ENCODE results near the gene PDAP1. TPM values are rescaled to one million over a fixed set of nuclear protein-coding genes. Genes with fewer than 3 reads are reported as not detected.
A peak's percentile ranks its signal among the peaks of the same experiment; 100 is the strongest.

The PDAP1 gene
- total and polyA plus RNA-seq, 2 of the 13 experiments (the other 11 are each of a cell fraction or from before 2014, with no cell fraction given): 13.0 to 100 TPM

DNA sequence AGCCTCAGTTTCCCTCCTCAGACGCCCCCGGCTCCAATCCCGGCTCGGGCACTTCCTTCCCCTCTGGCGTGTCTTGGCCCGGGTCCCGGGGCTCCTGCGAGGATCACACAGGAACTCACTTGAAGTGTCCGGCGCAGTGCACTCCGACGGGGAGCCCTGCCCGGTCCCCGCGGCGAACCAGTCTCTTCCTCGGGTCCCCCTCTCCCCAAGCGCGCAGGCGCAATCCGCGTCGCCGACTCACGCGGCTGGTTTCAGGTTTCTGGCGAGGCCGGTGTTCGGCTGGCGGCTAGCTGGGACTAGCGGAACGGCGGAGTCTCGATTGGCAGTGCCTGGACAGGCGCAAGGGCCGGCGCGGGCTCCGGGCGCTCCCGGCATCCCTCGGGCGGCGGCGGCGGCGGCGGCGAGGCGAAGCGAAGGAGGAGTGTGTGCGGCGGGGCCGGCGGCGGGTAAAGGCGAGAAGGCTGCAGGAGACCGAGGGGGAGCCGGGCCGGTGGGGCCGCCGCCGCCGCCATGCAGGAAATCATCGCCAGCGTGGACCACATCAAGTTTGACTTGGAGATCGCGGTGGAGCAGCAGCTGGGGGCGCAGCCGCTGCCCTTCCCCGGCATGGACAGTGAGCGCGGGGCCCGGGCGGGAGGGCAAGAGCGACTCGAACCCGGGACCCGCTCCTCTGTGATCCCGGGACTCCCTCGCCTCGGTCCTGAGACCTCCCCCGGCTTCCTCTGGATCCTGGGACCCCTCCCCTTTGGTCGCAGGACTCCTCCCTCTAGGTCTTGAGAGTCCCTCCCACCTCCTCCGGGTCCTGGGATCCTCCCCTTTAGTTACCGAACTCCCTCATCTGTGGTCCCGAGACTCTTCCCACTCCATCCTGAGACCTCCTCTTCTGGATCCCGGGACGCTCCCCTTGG is 30.4 kb upstream of the PDAP1 start, which contains the start of the genes CPSF4 and PTCD1 (continued):
- TF ChIP-seq ZNF335 (CRISPR knock-in tag; IDR thresholded peaks at IDR 0.05): peak; percentile 96
- TF ChIP-seq RFX3 (CRISPR knock-in tag; IDR thresholded peaks at IDR 0.05): no peak
- TF ChIP-seq NCOA5 (CRISPR knock-in tag; IDR thresholded peaks at IDR 0.05): no peak
- TF ChIP-seq SUZ12 (IDR thresholded peaks at IDR 0.05; ENCODE audit: low read depth, low read length): no peak
- 0 out of 2 replicates have a peak, but pooled peaks have one; percentile 27 for TF ChIP-seq ZNF430 (CRISPR knock-in tag; IDR thresholded peaks at IDR 0.05)
- no peak for TF ChIP-seq TGIF2 (CRISPR knock-in tag; IDR thresholded peaks at IDR 0.05)
- peak; percentile 53; the same call in 1 of the 2 replicates for TF ChIP-seq SIN3A (IDR thresholded peaks at IDR 0.05; ENCODE audit: borderline replicate concordance, low read depth, low read length)
- TF ChIP-seq, protein P1, sequence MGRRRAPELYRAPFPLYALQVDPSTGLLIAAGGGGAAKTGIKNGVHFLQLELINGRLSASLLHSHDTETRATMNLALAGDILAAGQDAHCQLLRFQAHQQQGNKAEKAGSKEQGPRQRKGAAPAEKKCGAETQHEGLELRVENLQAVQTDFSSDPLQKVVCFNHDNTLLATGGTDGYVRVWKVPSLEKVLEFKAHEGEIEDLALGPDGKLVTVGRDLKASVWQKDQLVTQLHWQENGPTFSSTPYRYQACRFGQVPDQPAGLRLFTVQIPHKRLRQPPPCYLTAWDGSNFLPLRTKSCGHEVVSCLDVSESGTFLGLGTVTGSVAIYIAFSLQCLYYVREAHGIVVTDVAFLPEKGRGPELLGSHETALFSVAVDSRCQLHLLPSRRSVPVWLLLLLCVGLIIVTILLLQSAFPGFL (CRISPR knock-in tag; IDR thresholded peaks at IDR 0.05): no peak
- no peak for TF ChIP-seq THYN1 (CRISPR knock-in tag; IDR thresholded peaks at IDR 0.05; ENCODE audit: borderline replicate concordance, low read depth)
- TF ChIP-seq ZNF652 (CRISPR knock-in tag; IDR thresholded peaks at IDR 0.05; ENCODE audit: borderline replicate concordance, low read depth): no peak
- TF ChIP-seq ZNF709 (CRISPR knock-in tag; IDR thresholded peaks at IDR 0.05): peak; percentile 95
- TF ChIP-seq ZNF468 (CRISPR knock-in tag; IDR thresholded peaks at IDR 0.05): no peak
- TF ChIP-seq, protein P2, sequence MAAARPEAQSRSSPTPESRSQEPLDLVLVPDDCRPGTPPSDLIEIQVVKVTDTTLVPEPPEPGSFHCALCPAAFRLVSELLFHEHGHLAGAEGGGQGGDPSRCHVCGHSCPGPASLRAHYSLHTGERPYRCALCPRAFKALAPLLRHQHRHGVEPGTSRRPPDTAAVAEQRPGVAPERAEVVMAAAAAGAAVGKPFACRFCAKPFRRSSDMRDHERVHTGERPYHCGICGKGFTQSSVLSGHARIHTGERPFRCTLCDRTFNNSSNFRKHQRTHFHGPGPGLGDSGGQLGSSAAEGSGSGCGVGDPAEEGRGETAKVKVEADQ (CRISPR knock-in tag; IDR thresholded peaks at IDR 0.05; ENCODE audit: borderline replicate concordance): no peak; the same call in 1 of the 2 replicates
- TF ChIP-seq ZNF737 (CRISPR knock-in tag; IDR thresholded peaks at IDR 0.05; ENCODE audit: borderline replicate concordance): no peak
- TF ChIP-seq SMAD9 (CRISPR knock-in tag; IDR thresholded peaks at IDR 0.05): no peak
- TF ChIP-seq, protein P3, sequence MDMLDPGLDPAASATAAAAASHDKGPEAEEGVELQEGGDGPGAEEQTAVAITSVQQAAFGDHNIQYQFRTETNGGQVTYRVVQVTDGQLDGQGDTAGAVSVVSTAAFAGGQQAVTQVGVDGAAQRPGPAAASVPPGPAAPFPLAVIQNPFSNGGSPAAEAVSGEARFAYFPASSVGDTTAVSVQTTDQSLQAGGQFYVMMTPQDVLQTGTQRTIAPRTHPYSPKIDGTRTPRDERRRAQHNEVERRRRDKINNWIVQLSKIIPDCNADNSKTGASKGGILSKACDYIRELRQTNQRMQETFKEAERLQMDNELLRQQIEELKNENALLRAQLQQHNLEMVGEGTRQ (IDR thresholded peaks at IDR 0.05; ENCODE audit: low read depth, low read length): no peak
- TF ChIP-seq, protein P3 (CRISPR knock-in tag; IDR thresholded peaks at IDR 0.05; ENCODE audit: borderline replicate concordance): no peak
- TF ChIP-seq ZNF562 (CRISPR knock-in tag; IDR thresholded peaks at IDR 0.05; ENCODE audit: borderline replicate concordance): no peak
- TF ChIP-seq, protein P4, sequence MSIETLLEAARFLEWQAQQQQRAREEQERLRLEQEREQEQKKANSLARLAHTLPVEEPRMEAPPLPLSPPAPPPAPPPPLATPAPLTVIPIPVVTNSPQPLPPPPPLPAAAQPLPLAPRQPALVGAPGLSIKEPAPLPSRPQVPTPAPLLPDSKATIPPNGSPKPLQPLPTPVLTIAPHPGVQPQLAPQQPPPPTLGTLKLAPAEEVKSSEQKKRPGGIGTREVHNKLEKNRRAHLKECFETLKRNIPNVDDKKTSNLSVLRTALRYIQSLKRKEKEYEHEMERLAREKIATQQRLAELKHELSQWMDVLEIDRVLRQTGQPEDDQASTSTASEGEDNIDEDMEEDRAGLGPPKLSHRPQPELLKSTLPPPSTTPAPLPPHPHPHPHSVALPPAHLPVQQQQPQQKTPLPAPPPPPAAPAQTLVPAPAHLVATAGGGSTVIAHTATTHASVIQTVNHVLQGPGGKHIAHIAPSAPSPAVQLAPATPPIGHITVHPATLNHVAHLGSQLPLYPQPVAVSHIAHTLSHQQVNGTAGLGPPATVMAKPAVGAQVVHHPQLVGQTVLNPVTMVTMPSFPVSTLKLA (IDR thresholded peaks at IDR 0.05): no peak
- TF ChIP-seq ZNF672 (CRISPR knock-in tag; IDR thresholded peaks at IDR 0.05): 0 out of 2 replicates have a peak, but pooled peaks have one; percentile 37
- peak; percentile 39; the same call in 1 of the 2 replicates for TF ChIP-seq BCL6 (CRISPR knock-in tag; IDR thresholded peaks at IDR 0.05)
- no peak for TF ChIP-seq ETV6 (CRISPR knock-in tag; conservative IDR thresholded peaks at IDR 0.05)
- TF ChIP-seq, protein P5, sequence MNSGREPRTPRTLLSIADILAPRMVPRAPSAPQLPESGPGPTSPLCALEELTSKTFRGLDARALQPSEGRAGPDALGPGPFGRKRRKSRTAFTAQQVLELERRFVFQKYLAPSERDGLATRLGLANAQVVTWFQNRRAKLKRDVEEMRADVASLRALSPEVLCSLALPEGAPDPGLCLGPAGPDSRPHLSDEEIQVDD (CRISPR knock-in tag; IDR thresholded peaks at IDR 0.05; ENCODE audit: borderline replicate concordance): no peak
- TF ChIP-seq ZNF232 (CRISPR knock-in tag; IDR thresholded peaks at IDR 0.05; ENCODE audit: borderline replicate concordance): no peak
